Forelimb muscle (tissue), 1 donor: ENCODE measurements around the gene UCK1. TPM values are rescaled to one million over a fixed set of nuclear protein-coding genes. Genes with fewer than 3 reads are reported as not detected.

Experiments used
- DNase-seq: peaks from one replicate; pipeline ENCODE4 v3.0.0-alpha.2; 2013; ENCODE audit warnings: low read depth
- polyA plus RNA-seq: library from polyadenylated mRNA; unstranded; fragments of 120-200 nt; gene quantifications from one replicate; pipeline ENCODE4 v1.2.1, GENCODE V29; 2013; ENCODE audit not compliant: insufficient read length

The UCK1 gene
- polyA plus RNA-seq, 1 donor: 24.8 TPM

- DNase-seq: no peak
These were observed 34.1 kb downstream of the UCK1 start for GRCh38 chr9:131496844-131497405.

GRCh38 chr9:131495785-131496184 is 35.3 kb downstream of the UCK1 start:
- no peak for DNase-seq

- no peak for DNase-seq
These were observed 36.7 kb downstream of the UCK1 start for GRCh38 chr9:131494296-131494870.

- DNase-seq: no peak
These were observed 39.0 kb downstream of the UCK1 start for GRCh38 chr9:131492070-131492469.

GRCh38 chr9:131491001-131491710 is 39.9 kb downstream of the UCK1 start:
- DNase-seq: no peak

GRCh38 chr9:131490514-131490913 is 40.5 kb downstream of the UCK1 start:
- DNase-seq: no peak

GRCh38 chr9:131487621-131488031 is 43.4 kb downstream of the UCK1 start:
- DNase-seq: no peak

GRCh38 chr9:131487001-131487400 is 44.1 kb downstream of the UCK1 start:
- DNase-seq: no peak

- DNase-seq: no peak
These were observed 45.2 kb downstream of the UCK1 start for GRCh38 chr9:131485728-131486422.

GRCh38 chr9:131485206-131485605 is 45.9 kb downstream of the UCK1 start:
- DNase-seq: no peak

GRCh38 chr9:131484560-131485185 is 46.4 kb downstream of the UCK1 start:
- no peak for DNase-seq

GRCh38 chr9:131484051-131484445 is 47.0 kb downstream of the UCK1 start:
- no peak for DNase-seq

- no peak for DNase-seq
These were observed 47.6 kb downstream of the UCK1 start for GRCh38 chr9:131483319-131484050.

GRCh38 chr9:131482343-131483006 is 48.6 kb downstream of the UCK1 start:
- DNase-seq: no peak

- no peak for DNase-seq
These were observed 49.4 kb downstream of the UCK1 start for GRCh38 chr9:131481441-131482342.

GRCh38 chr9:131480258-131480657 is 50.8 kb downstream of the UCK1 start:
- DNase-seq: no peak

- no peak for DNase-seq
These were observed 52.2 kb downstream of the UCK1 start for GRCh38 chr9:131478911-131479310.

GRCh38 chr9:131478421-131478868 is 52.6 kb downstream of the UCK1 start:
- DNase-seq: no peak

GRCh38 chr9:131477816-131478419 is 53.1 kb downstream of the UCK1 start:
- DNase-seq: no peak
